ENCODE data around the gene ZNF853.
"Not testable (repeated sequence)": the region's sequence is repeated elsewhere in the genome, so short reads cannot be mapped to it uniquely, and the experiment has no call there.

Gene ZNF853

DNA sequence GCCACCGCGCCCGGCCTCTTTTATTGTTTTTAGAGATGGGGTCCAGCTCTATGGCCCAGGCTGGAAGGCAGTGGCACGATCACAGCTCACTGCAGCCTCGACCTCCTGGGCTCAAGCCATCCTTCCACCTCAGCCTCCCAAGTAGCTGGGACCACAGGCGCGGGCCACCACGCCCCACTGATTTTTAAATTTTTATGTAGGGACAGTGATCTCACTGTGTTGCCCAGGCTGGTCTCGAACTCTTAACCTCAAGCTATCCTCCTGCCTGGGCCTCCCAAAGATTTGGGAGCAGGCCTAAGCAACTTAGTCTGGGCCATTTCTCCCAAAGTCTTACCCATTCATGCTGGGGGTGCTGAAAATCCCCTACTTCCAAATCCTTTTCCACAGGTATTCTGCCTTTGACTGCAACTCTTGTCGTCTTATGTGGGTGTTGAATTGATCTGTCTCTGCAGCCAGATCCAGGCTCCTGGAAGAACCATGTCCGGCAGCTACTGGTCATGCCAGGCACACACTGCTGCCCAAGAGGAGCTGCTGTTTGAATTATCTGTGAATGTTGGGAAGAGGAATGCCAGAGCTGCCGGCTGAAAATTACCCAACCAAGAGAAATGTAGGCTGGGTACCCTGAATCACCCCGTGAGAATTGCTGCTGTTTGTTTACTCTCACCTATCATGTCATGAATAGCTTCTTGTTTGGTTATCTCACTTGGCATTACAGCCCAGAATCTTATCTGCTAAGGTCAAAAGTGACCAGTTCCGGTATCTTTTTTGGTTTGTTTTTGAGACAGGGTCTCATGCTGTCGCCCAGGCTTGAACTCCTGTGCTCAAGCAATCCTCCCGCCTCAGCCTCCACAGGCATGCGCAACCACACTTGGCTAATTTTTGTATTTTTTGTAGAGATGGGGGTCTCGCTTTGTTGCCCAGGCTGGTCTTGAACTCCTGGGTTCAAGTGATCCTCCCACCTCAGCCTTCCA lies 37.0 kb upstream of the ZNF853 start:
- H3K9ac ChIP-seq = no peak overlapping the region
- H4K20me1 ChIP-seq (ENCODE audit: insufficient read depth) = no peaks in the 10 kb centered on the region
- no peak overlapping the region for H3K27ac ChIP-seq
- no peak overlapping the region for H2AFZ ChIP-seq (ENCODE audit: low read depth)
- no peak overlapping the region for H3K4me3 ChIP-seq (IDR thresholded peaks at IDR 0.05; ENCODE audit: insufficient read depth, low read depth, low read length)
- TF ChIP-seq, protein P1, sequence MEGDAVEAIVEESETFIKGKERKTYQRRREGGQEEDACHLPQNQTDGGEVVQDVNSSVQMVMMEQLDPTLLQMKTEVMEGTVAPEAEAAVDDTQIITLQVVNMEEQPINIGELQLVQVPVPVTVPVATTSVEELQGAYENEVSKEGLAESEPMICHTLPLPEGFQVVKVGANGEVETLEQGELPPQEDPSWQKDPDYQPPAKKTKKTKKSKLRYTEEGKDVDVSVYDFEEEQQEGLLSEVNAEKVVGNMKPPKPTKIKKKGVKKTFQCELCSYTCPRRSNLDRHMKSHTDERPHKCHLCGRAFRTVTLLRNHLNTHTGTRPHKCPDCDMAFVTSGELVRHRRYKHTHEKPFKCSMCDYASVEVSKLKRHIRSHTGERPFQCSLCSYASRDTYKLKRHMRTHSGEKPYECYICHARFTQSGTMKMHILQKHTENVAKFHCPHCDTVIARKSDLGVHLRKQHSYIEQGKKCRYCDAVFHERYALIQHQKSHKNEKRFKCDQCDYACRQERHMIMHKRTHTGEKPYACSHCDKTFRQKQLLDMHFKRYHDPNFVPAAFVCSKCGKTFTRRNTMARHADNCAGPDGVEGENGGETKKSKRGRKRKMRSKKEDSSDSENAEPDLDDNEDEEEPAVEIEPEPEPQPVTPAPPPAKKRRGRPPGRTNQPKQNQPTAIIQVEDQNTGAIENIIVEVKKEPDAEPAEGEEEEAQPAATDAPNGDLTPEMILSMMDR (conservative IDR thresholded peaks at IDR 0.05; ENCODE audit: low read depth, low read length) = no peak
- H3K27me3 ChIP-seq (ENCODE audit: insufficient read depth, low read depth) = no peaks in the 10 kb centered on the region
- no peak overlapping the region for H3K4me2 ChIP-seq
- no peaks in the 10 kb centered on the region for H3K79me2 ChIP-seq (ENCODE audit: insufficient read depth, low read depth)
- no peaks in the 10 kb centered on the region for H3K4me1 ChIP-seq (ENCODE audit: low read depth, poor library complexity, severe bottlenecking)
- no peaks in the 10 kb centered on the region for H3K36me3 ChIP-seq (ENCODE audit: insufficient read depth)

DNA sequence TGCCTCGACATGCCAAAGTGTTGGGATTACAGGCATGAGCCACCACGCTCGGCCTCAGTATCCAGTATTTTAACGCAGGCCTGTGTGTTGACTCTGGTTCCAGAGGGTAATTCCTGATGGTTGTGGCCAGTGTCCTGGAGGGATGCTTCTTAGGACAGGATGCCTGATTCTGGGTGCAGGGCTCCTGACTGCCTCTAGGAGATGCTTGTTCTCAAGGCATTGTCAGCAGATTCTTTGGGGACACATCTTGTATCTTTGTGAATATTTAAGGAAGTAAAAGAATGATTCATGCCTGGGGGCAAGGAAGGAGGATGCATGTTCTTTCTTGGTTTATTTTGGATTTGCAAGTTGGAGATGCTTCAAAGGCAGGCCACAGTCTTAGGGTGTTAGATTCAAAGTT lies 36.0 kb upstream of the ZNF853 start:
- no peaks in the 10 kb centered on the region for H3K36me3 ChIP-seq (ENCODE audit: insufficient read depth)
- no peak overlapping the region for H2AFZ ChIP-seq (ENCODE audit: low read depth)
- H3K9ac ChIP-seq = no peak overlapping the region
- H3K4me2 ChIP-seq = no peak overlapping the region
- no peaks in the 10 kb centered on the region for H3K27me3 ChIP-seq (ENCODE audit: insufficient read depth, low read depth)
- no peak overlapping the region for H3K27ac ChIP-seq
- no peaks in the 10 kb centered on the region for H3K4me1 ChIP-seq (ENCODE audit: low read depth, poor library complexity, severe bottlenecking)
- H3K79me2 ChIP-seq (ENCODE audit: insufficient read depth, low read depth) = no peaks in the 10 kb centered on the region
- TF ChIP-seq, protein P1 (conservative IDR thresholded peaks at IDR 0.05; ENCODE audit: low read depth, low read length) = no peak
- no peak overlapping the region for H3K4me3 ChIP-seq (IDR thresholded peaks at IDR 0.05; ENCODE audit: insufficient read depth, low read depth, low read length)
- no peaks in the 10 kb centered on the region for H4K20me1 ChIP-seq (ENCODE audit: insufficient read depth)

DNA sequence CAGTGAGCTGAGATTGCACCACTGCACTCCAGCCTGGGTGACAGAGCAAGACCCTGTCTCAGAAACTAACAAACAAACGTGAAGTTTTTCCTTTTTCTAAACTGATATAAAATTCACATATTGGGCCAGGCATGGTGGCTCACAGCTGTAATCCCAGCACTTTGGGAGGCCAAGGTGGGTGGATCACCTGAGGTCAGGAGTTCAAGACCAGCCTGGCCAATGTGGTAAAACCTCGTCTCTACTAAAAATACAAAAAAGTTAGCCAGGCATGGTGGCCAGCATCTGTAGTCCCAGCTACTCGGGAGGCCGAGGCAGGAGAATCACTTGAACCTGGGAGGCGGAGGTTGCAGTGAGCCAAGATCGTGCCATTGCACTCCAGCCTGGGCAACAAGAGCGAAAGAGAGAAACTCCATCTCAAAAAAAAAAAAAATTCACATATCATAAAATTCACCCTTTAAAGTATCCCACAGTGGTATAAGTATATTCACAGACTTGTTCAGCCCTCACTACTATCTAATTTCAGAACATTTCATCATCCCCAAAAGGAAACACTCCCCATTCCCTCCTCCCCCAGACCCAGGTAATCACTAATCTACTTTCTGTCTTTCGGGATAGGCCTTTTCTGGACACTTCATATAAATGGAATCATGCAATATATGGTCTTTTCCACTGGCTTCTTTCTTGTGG lies 29.5 kb upstream of the ZNF853 start:
- H3K79me2 ChIP-seq (ENCODE audit: insufficient read depth, low read depth); H4K20me1 ChIP-seq (ENCODE audit: insufficient read depth); H3K9ac ChIP-seq; H3K27ac ChIP-seq; H3K4me2 ChIP-seq; H3K4me3 ChIP-seq (IDR thresholded peaks at IDR 0.05; ENCODE audit: insufficient read depth, low read depth, low read length); H2AFZ ChIP-seq (ENCODE audit: low read depth); H3K27me3 ChIP-seq (ENCODE audit: insufficient read depth, low read depth); H3K36me3 ChIP-seq (ENCODE audit: insufficient read depth); H3K4me1 ChIP-seq (ENCODE audit: low read depth, poor library complexity, severe bottlenecking): not testable (repeated sequence)

DNA sequence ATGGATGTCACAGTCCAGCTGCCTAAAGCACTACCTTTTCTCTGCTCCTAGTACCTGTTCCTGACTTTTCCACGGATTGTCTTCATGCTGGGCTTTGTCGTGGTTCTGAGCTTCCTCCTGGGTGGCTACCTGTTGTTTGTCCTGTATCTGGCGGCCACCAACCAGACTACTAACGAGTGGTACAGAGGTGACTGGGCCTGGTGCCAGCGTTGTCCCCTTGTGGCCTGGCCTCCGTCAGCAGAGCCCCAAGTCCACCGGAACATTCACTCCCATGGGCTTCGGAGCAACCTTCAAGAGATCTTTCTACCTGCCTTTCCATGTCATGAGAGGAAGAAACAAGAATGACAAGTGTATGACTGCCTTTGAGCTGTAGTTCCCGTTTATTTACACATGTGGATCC lies 26.8 kb upstream of the ZNF853 start:
- no peaks in the 10 kb centered on the region for H4K20me1 ChIP-seq (ENCODE audit: insufficient read depth)
- H3K79me2 ChIP-seq (ENCODE audit: insufficient read depth, low read depth) = peaks cover 16% of the 10 kb centered on the region
- H3K27me3 ChIP-seq (ENCODE audit: insufficient read depth, low read depth) = no peaks in the 10 kb centered on the region
- no peak overlapping the region for H3K27ac ChIP-seq
- H2AFZ ChIP-seq (ENCODE audit: low read depth) = no peak overlapping the region
- H3K9ac ChIP-seq = no peak overlapping the region
- H3K36me3 ChIP-seq (ENCODE audit: insufficient read depth) = peaks cover 4% of the 10 kb centered on the region; the same call in 1 of the 2 replicates
- peaks cover 14% of the 10 kb centered on the region for H3K4me1 ChIP-seq (ENCODE audit: low read depth, poor library complexity, severe bottlenecking)
- no peak overlapping the region for H3K4me2 ChIP-seq
- H3K4me3 ChIP-seq (IDR thresholded peaks at IDR 0.05; ENCODE audit: insufficient read depth, low read depth, low read length) = no peak overlapping the region
- TF ChIP-seq, protein P1 (conservative IDR thresholded peaks at IDR 0.05; ENCODE audit: low read depth, low read length) = no peak

Measured in KMS-11 (cell line).